SK-MEL-5 (cell line): Measurements from ENCODE around the gene LRRC32. TPM values are rescaled to one million over a fixed set of nuclear protein-coding genes. Genes with fewer than 3 reads are reported as not detected.
"Not testable (repeated sequence)": the region's sequence is repeated elsewhere in the genome, so short reads cannot be mapped to it uniquely, and the experiment has no call there.

Source experiments
- DNase-seq: peaks from one replicate; pipeline ENCODE4 v3.0.0-alpha.2; 2016; ENCODE audit warnings: low read depth, low spot score
- in situ Hi-C: cut with HindIII; loops from 2 replicates; pipeline ENCODE4 v1.10.0; 2016; ENCODE audit warnings: low sequenced_read_pairs, high pct_unique_total_duplicates, low pct_unique_long_range_greater_than_20kb
- total RNA-seq: library from RNA; depleted of rRNA; stranded (reverse); fragments of >200 nt; shearing (Covaris generic); gene quantifications from 2 replicates; pipeline ENCODE4 v1.2.3, GENCODE V29; 2014

Gene LRRC32
- total RNA-seq, 1 experiment from 2014 or later = 0.50 TPM

- DNase-seq = peak; percentile 15
- in situ Hi-C loops = no loop called here
Observed at GRCh38 chr11:76629116-76629852, 41.3 kb downstream of the LRRC32 start.

GRCh38 chr11:76628408-76628947, 42.1 kb downstream of the LRRC32 start:
- DNase-seq = no peak
- in situ Hi-C loops = no loop called here

- no peak for DNase-seq
- in situ Hi-C loops = no loop called here
Observed at GRCh38 chr11:76627606-76628005, 42.9 kb downstream of the LRRC32 start.

GRCh38 chr11:76626921-76627401, 43.6 kb downstream of the LRRC32 start:
- no peak for DNase-seq
- in situ Hi-C loops = no loop called here

GRCh38 chr11:76626266-76626665, 44.3 kb downstream of the LRRC32 start:
- DNase-seq = no peak
- in situ Hi-C loops = no loop called here

- in situ Hi-C loops = no loop called here
- no peak for DNase-seq
Observed at GRCh38 chr11:76625472-76626186, 44.9 kb downstream of the LRRC32 start.

GRCh38 chr11:76624500-76625379, 45.8 kb downstream of the LRRC32 start:
- no peak for DNase-seq
- in situ Hi-C loops = no loop called here

GRCh38 chr11:76623884-76624419, 46.6 kb downstream of the LRRC32 start:
- in situ Hi-C loops = no loop called here
- no peak for DNase-seq

- DNase-seq = no peak
- in situ Hi-C loops = no loop called here
Observed at GRCh38 chr11:76623171-76623883, 47.2 kb downstream of the LRRC32 start.

- DNase-seq = no peak
- in situ Hi-C loops = no loop called here
Observed at GRCh38 chr11:76622493-76623094, 48.0 kb downstream of the LRRC32 start.

GRCh38 chr11:76621868-76622267, 48.7 kb downstream of the LRRC32 start:
- DNase-seq = no peak
- in situ Hi-C loops = no loop called here

- in situ Hi-C loops = no loop called here
- no peak for DNase-seq
Observed at GRCh38 chr11:76621466-76621865, 49.1 kb downstream of the LRRC32 start.

- in situ Hi-C loops = no loop called here
- no peak for DNase-seq
Observed at GRCh38 chr11:76620489-76620888, 50.1 kb downstream of the LRRC32 start.

GRCh38 chr11:76619801-76620200, 50.7 kb downstream of the LRRC32 start:
- in situ Hi-C loops, DNase-seq: not testable (repeated sequence)

- no peak for DNase-seq
- in situ Hi-C loops = no loop called here
Observed at GRCh38 chr11:76617553-76618265, 52.8 kb downstream of the LRRC32 start.
